Measurements from ENCODE around the gene SDC3. TPM values are rescaled to one million over a fixed set of nuclear protein-coding genes. Genes with fewer than 3 reads are reported as not detected.

The SDC3 gene
- total and polyA plus RNA-seq, 10 of the 15 experiments (the other 5 are each of a cell fraction or from before 2014, with no cell fraction given) = under 0.01 to 0.46 (median 0.07) TPM; not detected in 2

- H3K36me3 ChIP-seq (ENCODE audit: control insufficient read depth in 2 of 2, insufficient read depth in 2 of 2, low read length in 1 of 2) = peaks cover 12 to 13% of the 10 kb centered on the region in 2 experiments; a peak in 3 of 4 replicates
- in situ Hi-C loops (cut with MboI) (no loop called here), intact Hi-C loops (cut with micrococcal nuclease; ENCODE audit: unreplicated experiment) (no loop called here)
- no peak overlapping the region for H3K4me2 ChIP-seq (ENCODE audit: control insufficient read depth, insufficient read depth)
- SMC1A ChIA-PET (ENCODE audit: uncharacterized antibody, unreplicated experiment) = interaction anchor here (0.8 to 6.4 kb wide), 5 partner anchors 11 to 211 kb away, joined by 3 to 49 read pairs (median 3); no protein-coding TSS in a partner anchor
- H4K20me1 ChIP-seq (ENCODE audit: control insufficient read depth, insufficient read depth) = no peaks in the 10 kb centered on the region
- DNase-seq (ENCODE audit: low read depth, low spot score) (no peak), ATAC-seq (no peak), FAIRE-seq (no peak)
- H2AFZ ChIP-seq (ENCODE audit: control insufficient read depth, low read depth, low read length) = no peak overlapping the region
- H3K9ac ChIP-seq (ENCODE audit: control insufficient read depth, insufficient read depth, low read length) = no peak overlapping the region
- H3K27ac ChIP-seq (ENCODE audit: control insufficient read depth, insufficient read depth) = no peak overlapping the region
- H3K79me2 ChIP-seq (ENCODE audit: control insufficient read depth, insufficient read depth, low read length) = no peaks in the 10 kb centered on the region
- RAD21 ChIA-PET (ENCODE audit: unreplicated experiment) = interaction anchor here (1.2 to 1.5 kb wide), 3 partner anchors 129 to 151 kb away, joined by 4 to 5 read pairs (median 5); no protein-coding TSS in a partner anchor
- H3K9me3 ChIP-seq (replicated peaks; ENCODE audit: control insufficient read depth, insufficient read depth, low read length) = no peaks in the 10 kb centered on the region
- CTCF ChIA-PET = interaction anchor here (0.7 to 12.7 kb wide), 6 partner anchors 17 to 210 kb away, joined by 3 to 119 read pairs (median 6); no protein-coding TSS in a partner anchor
- H3K4me1 ChIP-seq (ENCODE audit: control insufficient read depth, insufficient read depth, low read length) = no peaks in the 10 kb centered on the region; the same call in 1 of the 2 replicates
- POLR2A ChIA-PET = no interaction called here
- no TSS peak for BruUV-seq (replicated peaks)
- no peak overlapping the region for H3K4me3 ChIP-seq
- WGBS (ENCODE audit: insufficient coverage, insufficient replicate concordance, low lambda C conversion rate, missing lambda C conversion rate) = 87% methylated on average over 6 of the region's 6 CpGs
- no peak for TF ChIP-seq CBX5 (IDR thresholded peaks at IDR 0.05; ENCODE audit: low read depth)
- TF ChIP-seq POLR2A (IDR thresholded peaks at IDR 0.05; ENCODE audit: low read depth, low read length) = peak; percentile 63
- peak; percentile 53; the same call in 1 of the 2 replicates for TF ChIP-seq POLR2AphosphoS5 (IDR thresholded peaks at IDR 0.05; ENCODE audit: low read length)
- TF ChIP-seq NBN (IDR thresholded peaks at IDR 0.05) = no peak
- 0 out of 3 replicates have a peak, but pooled peaks have one; percentile 5 for TF ChIP-seq POU2F2 (IDR thresholded peaks at IDR 0.05; ENCODE audit: borderline replicate concordance, low read depth, low read length)
- H3K27me3 ChIP-seq (replicated peaks in 1 of 2; ENCODE audit: control insufficient read depth in 2 of 2, insufficient read depth in 2 of 2, low read length in 1 of 2) = no peaks in the 10 kb centered on the region
Observed at GRCh38 chr1:30930631-30931173, 22.1 kb upstream of the SDC3 start.

DNA sequence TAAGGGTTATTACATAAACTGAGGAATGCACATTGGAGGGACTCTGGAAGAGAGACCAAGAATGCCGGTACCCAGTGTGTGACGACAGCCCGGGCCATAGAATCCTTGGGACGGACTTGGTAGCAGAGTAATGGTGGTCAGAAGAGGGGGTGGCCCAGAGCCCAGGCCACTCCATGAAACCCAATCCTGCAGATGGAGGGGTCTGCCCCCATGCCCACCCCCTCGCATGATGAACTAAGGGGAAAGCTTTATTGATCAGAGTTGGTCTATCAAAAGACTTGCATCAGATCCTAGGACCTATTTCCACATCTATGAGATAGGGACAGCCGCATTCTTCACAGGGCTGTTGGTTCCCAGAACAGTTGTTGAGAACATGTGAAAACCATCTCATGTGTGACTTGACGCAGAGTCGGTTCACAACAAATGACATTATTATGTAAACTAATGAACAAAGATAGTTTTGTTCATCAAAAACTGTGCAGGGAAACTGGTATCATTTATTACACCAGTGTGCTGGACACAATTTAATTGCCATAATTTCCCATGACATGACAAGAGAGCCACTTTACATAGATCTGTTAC, 21.5 kb upstream of the SDC3 start:
- FAIRE-seq (no peak), ATAC-seq (peak; percentile 19), DNase-seq (ENCODE audit: low read depth, low spot score) (no peak)
- Histone ChIP-seq H3K4me3 (no peak overlapping the region), H3K4me1 (ENCODE audit: control insufficient read depth, insufficient read depth, low read length) (no peaks in the 10 kb centered on the region; the same call in 1 of the 2 replicates), H4K20me1 (ENCODE audit: control insufficient read depth, insufficient read depth) (no peaks in the 10 kb centered on the region), H3K79me2 (ENCODE audit: control insufficient read depth, insufficient read depth, low read length) (no peaks in the 10 kb centered on the region), H3K27me3 (replicated peaks in 1 of 2; ENCODE audit: control insufficient read depth in 2 of 2, insufficient read depth in 2 of 2, low read length in 1 of 2) (no peaks in the 10 kb centered on the region), H3K36me3 (ENCODE audit: control insufficient read depth in 2 of 2, insufficient read depth in 2 of 2, low read length in 1 of 2) (peaks cover 10 to 12% of the 10 kb centered on the region in 2 experiments; a peak in 3 of 4 replicates), H3K9ac (ENCODE audit: control insufficient read depth, insufficient read depth, low read length) (no peak overlapping the region), H3K9me3 (replicated peaks; ENCODE audit: control insufficient read depth, insufficient read depth, low read length) (no peaks in the 10 kb centered on the region), H3K4me2 (ENCODE audit: control insufficient read depth, insufficient read depth) (no peak overlapping the region), H2AFZ (ENCODE audit: control insufficient read depth, low read depth, low read length) (no peak overlapping the region), H3K27ac (ENCODE audit: control insufficient read depth, insufficient read depth) (no peak overlapping the region)
- POLR2A ChIA-PET = no interaction called here
- RAD21 ChIA-PET (ENCODE audit: unreplicated experiment) = interaction anchor here (0.8 to 1.5 kb wide), 4 partner anchors 129 to 418 kb away, joined by 3 to 5 read pairs (median 4); no protein-coding TSS in a partner anchor
- WGBS (ENCODE audit: insufficient coverage, insufficient replicate concordance, low lambda C conversion rate, missing lambda C conversion rate) = 98% methylated on average over 8 of the region's 8 CpGs
- SMC1A ChIA-PET (ENCODE audit: uncharacterized antibody, unreplicated experiment) = interaction anchor here (0.6 to 6.4 kb wide), 4 partner anchors 12 to 142 kb away, joined by 3 to 49 read pairs (median 3); no protein-coding TSS in a partner anchor
- CTCF ChIA-PET = interaction anchor here (0.7 to 12.7 kb wide), 7 partner anchors 12 to 210 kb away, joined by 3 to 119 read pairs (median 9); no protein-coding TSS in a partner anchor
- TF ChIP-seq BMI1 (IDR thresholded peaks at IDR 0.05; ENCODE audit: borderline replicate concordance) (no peak), EED (IDR thresholded peaks at IDR 0.05; ENCODE audit: low read depth) (no peak), NR2F1 (conservative IDR thresholded peaks at IDR 0.05) (no peak), POLR2AphosphoS2 (IDR thresholded peaks at IDR 0.05; ENCODE audit: low read depth, low read length) (peak; percentile 30; the same call in 1 of the 2 replicates)
- in situ Hi-C loops (cut with MboI) = no loop called here
- no TSS peak for BruUV-seq (replicated peaks)
- intact Hi-C loops (cut with micrococcal nuclease; ENCODE audit: unreplicated experiment) = loop anchor here (2.0 to 5.0 kb wide), 3 partner anchors 128 to 211 kb away; no protein-coding TSS in a partner anchor
